RWPE2 (cell line): ENCODE results near the gene MRPS26.

Experiments used
- ATAC-seq: fragments of 200-7000 bp; cut with Tn5 transposase; 3 replicates; pipeline ENCODE4 v1.9.1; 2021; ENCODE audit warnings: low read depth
- DNase-seq: peaks from one replicate; pipeline ENCODE4 v3.0.0-alpha.2; 2020; ENCODE audit warnings: low spot score
- H3K27ac ChIP-seq: fragments of 450-650 bp; 2 replicates; pipeline ENCODE4 v1.5.1; 2017; ENCODE audit warnings: mild to moderate bottlenecking; ENCODE audit not compliant: poor library complexity, severe bottlenecking
- H3K27me3 ChIP-seq: fragments of 250-450 bp; sonication (Bioruptor Pico); 2 replicates; pipeline ENCODE4 v1.5.1; 2021; ENCODE audit warnings: mild to moderate bottlenecking, moderate library complexity; ENCODE audit not compliant: insufficient read depth, poor library complexity, severe bottlenecking
- H3K36me3 ChIP-seq: fragments of 250-450 bp; sonication (Bioruptor Pico); 2 replicates; pipeline ENCODE4 v1.5.1; 2020; ENCODE audit warnings: low read depth, mild to moderate bottlenecking, moderate library complexity
- H3K4me1 ChIP-seq: fragments of 250-450 bp; sonication (Bioruptor Pico); 2 replicates; pipeline ENCODE4 v1.5.1; 2021; ENCODE audit warnings: mild to moderate bottlenecking, moderate library complexity; ENCODE audit not compliant: insufficient read depth, poor library complexity, severe bottlenecking
- H3K4me3 ChIP-seq: fragments of 250-450 bp; sonication (Bioruptor Pico); 2 replicates; pipeline ENCODE4 v1.5.1; 2021; ENCODE audit warnings: mild to moderate bottlenecking, moderate library complexity; ENCODE audit not compliant: severe bottlenecking
- H3K9me3 ChIP-seq: fragments of 250-450 bp; sonication (Bioruptor Pico); 2 replicates; pipeline ENCODE4 v1.5.1; 2021; ENCODE audit warnings: mild to moderate bottlenecking, moderate library complexity; ENCODE audit not compliant: severe bottlenecking
- CTCF ChIP-seq: fragments of 450-650 bp; IDR thresholded peaks from one replicate; pipeline ENCODE4 v1.5.1; 2017; ENCODE audit warnings: mild to moderate bottlenecking, moderate library complexity; ENCODE audit not compliant: poor library complexity, severe bottlenecking

Gene MRPS26

GRCh38 chr20:3082306-3082951 lies 36.6 kb downstream of the MRPS26 start:
- H3K27ac ChIP-seq, result no peak overlapping the region
- DNase-seq, result no peak
- H3K9me3 ChIP-seq, result no peaks in the 10 kb centered on the region
- ATAC-seq, result no peak
- TF ChIP-seq CTCF, result no peak
- no peaks in the 10 kb centered on the region for H3K4me1 ChIP-seq
- H3K36me3 ChIP-seq, result no peaks in the 10 kb centered on the region
- peaks cover 26% of the 10 kb centered on the region for H3K27me3 ChIP-seq
- no peak overlapping the region for H3K4me3 ChIP-seq

GRCh38 chr20:3082955-3083952 lies 37.4 kb downstream of the MRPS26 start:
- no peak for TF ChIP-seq CTCF
- no peak overlapping the region for H3K27ac ChIP-seq
- no peak for DNase-seq
- H3K27me3 ChIP-seq, result peaks cover 26% of the 10 kb centered on the region
- peak; percentile 18; the same call in 1 of the 3 replicates for ATAC-seq
- no peaks in the 10 kb centered on the region for H3K36me3 ChIP-seq
- H3K4me3 ChIP-seq, result no peak overlapping the region
- no peaks in the 10 kb centered on the region for H3K4me1 ChIP-seq
- no peaks in the 10 kb centered on the region for H3K9me3 ChIP-seq

- Histone ChIP-seq H3K4me1 (no peaks in the 10 kb centered on the region), H3K4me3 (no peak within 1 kb of the TSS), H3K27me3 (peaks cover 26% of the 10 kb centered on the region), H3K36me3 (no peaks in the 10 kb centered on the region), H3K9me3 (no peaks in the 10 kb centered on the region), H3K27ac (no peak within 1 kb of the TSS)
- ATAC-seq, result no peak
- DNase-seq, result no peak
- no peak for TF ChIP-seq CTCF
Observed at GRCh38 chr20:3084283-3084985, 38.6 kb downstream of the MRPS26 start, which contains the start of gene AVP. Gene AVP (minus strand): TSS chr20:3084724. CDS start chr20:3084674, 50 bp downstream.

GRCh38 chr20:3084986-3085360 lies 39.1 kb downstream of the MRPS26 start:
- ATAC-seq, result no peak
- H3K27me3 ChIP-seq, result peaks cover 26% of the 10 kb centered on the region

More at GRCh38 chr20:3084986-3085360, 39.1 kb downstream of the MRPS26 start:
- Histone ChIP-seq H3K36me3 (no peaks in the 10 kb centered on the region), H3K27ac (no peak overlapping the region), H3K4me1 (no peaks in the 10 kb centered on the region), H3K4me3 (no peak overlapping the region), H3K9me3 (no peaks in the 10 kb centered on the region)
- TF ChIP-seq CTCF, result no peak
- DNase-seq, result no peak
